ENCODE measurements around the gene WDR86.

The WDR86 gene

DNA sequence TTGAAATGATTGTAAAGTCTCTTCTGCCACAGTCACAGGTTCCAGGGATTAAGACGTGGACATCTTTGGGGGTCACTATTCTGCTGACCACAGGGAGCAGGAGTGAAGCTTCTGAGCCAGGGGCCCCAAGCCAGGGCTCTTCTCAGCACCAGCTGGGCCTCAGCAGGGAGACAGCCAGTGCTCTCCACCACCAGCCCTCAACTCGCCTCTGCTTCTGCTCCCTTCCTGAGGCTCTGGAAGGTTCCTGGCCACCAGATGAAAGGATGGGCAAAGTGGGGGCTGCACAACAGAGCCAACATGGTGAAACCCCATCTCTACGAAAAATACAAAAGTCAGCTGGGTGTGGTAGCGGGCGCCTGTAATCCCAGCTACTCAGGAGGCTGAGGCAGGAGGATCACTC is 41.3 kb upstream of the WDR86 start:
- no peak overlapping the region for H3K4me3 Mint-ChIP-seq
- H3K36me3 Mint-ChIP-seq (ENCODE audit: low read depth): no peaks in the 10 kb centered on the region
- no peak for TF ChIP-seq CTCF (IDR thresholded peaks at IDR 0.05; ENCODE audit: unreplicated experiment in 3 of 3)
- peaks cover 13% of the 10 kb centered on the region for H3K27me3 Mint-ChIP-seq (ENCODE audit: low read depth)
- peaks cover 17% of the 10 kb centered on the region for H3K4me1 Mint-ChIP-seq
- no peaks in the 10 kb centered on the region for H3K9me3 Mint-ChIP-seq
- H3K27ac Mint-ChIP-seq: peak overlapping the region; percentile 2 to 10 (median 4)

GRCh38 chr7:151449990-151450389 is 40.2 kb upstream of the WDR86 start:
- peaks cover 14% of the 10 kb centered on the region for H3K4me1 Mint-ChIP-seq
- no peaks in the 10 kb centered on the region for H3K9me3 Mint-ChIP-seq
- no peak overlapping the region for H3K4me3 Mint-ChIP-seq
- H3K36me3 Mint-ChIP-seq (ENCODE audit: low read depth): no peaks in the 10 kb centered on the region
- peaks cover 13% of the 10 kb centered on the region for H3K27me3 Mint-ChIP-seq (ENCODE audit: low read depth)
- no peak for TF ChIP-seq CTCF (IDR thresholded peaks at IDR 0.05; ENCODE audit: unreplicated experiment in 3 of 3)
- H3K27ac Mint-ChIP-seq: no peak overlapping the region

DNA sequence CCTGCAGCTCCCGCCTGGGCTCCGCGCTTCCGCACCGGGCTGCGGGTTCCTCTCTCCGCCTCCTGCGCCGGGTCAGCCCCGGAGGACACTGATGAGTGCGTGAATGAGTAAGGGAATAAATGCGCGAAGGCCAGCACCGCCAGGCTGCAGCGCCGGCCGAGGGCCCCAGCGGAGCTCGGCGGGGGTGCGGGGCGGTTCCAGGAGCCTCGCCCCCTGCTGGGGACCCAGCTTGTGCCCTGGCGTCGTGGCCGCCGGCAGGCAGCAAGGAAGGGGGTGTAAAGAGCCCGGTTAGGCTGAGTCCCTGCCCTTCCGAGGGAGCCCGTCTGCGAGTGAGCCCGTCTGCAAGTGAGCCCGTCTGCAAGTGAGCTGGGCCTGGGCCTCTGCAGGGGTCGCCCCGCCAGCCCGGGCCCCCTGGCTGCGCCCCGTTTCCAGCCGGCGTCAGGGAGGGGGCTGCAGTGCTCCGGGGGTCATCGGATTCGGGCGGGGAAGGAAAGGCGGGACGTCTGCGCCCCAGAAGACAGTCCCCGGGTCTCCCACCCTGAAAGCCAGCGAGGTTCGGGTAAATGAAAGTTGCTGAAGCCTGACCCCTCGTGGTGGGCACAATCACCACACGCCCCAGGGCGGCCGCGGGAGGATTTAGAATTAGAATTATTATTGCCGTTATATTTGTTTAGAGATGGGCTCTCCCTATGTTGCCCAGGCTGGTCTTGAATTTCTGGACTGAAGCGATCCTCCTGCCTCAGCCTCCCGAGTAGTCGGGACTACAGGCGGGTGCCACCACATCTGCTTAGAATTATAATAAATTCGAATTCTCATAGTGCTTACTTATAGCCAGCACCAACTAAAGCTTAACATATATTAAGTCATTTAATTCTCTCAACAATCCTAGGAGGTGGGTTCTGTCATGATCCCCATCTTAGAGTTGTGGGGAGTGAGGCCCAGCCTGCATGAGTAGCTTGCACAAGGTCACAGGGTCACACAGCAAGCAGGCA is 38.7 kb upstream of the WDR86 start:
- peaks cover 17% of the 10 kb centered on the region for H3K4me1 Mint-ChIP-seq
- peaks cover 13% of the 10 kb centered on the region for H3K27me3 Mint-ChIP-seq (ENCODE audit: low read depth)
- H3K9me3 Mint-ChIP-seq: no peaks in the 10 kb centered on the region
- H3K27ac Mint-ChIP-seq: no peak overlapping the region
- H3K4me3 Mint-ChIP-seq: peak overlapping the region; percentile 58 to 74 (median 65)
- peak; percentile 87 to 90 (median 89) for TF ChIP-seq CTCF (IDR thresholded peaks at IDR 0.05; ENCODE audit: unreplicated experiment in 3 of 3)
- no peaks in the 10 kb centered on the region for H3K36me3 Mint-ChIP-seq (ENCODE audit: low read depth)

- H3K27ac Mint-ChIP-seq: no peak overlapping the region
- no peaks in the 10 kb centered on the region for H3K9me3 Mint-ChIP-seq
- H3K4me3 Mint-ChIP-seq: peak overlapping the region; percentile 60 to 75 (median 65)
- H3K4me1 Mint-ChIP-seq: peaks cover 22% of the 10 kb centered on the region
- no peaks in the 10 kb centered on the region for H3K36me3 Mint-ChIP-seq (ENCODE audit: low read depth)
- H3K27me3 Mint-ChIP-seq (ENCODE audit: low read depth): peaks cover 13% of the 10 kb centered on the region
- TF ChIP-seq CTCF (IDR thresholded peaks at IDR 0.05; ENCODE audit: unreplicated experiment in 3 of 3): no peak
Observed at GRCh38 chr7:151447901-151448260, 38.0 kb upstream of the WDR86 start.

GRCh38 chr7:151447312-151447711 is 37.5 kb upstream of the WDR86 start:
- no peaks in the 10 kb centered on the region for H3K36me3 Mint-ChIP-seq (ENCODE audit: low read depth)
- no peak overlapping the region for H3K4me3 Mint-ChIP-seq
- H3K27ac Mint-ChIP-seq: no peak overlapping the region
- H3K9me3 Mint-ChIP-seq: no peaks in the 10 kb centered on the region
- H3K27me3 Mint-ChIP-seq (ENCODE audit: low read depth): peaks cover 8% of the 10 kb centered on the region
- peaks cover 21% of the 10 kb centered on the region for H3K4me1 Mint-ChIP-seq
- no peak for TF ChIP-seq CTCF (IDR thresholded peaks at IDR 0.05; ENCODE audit: unreplicated experiment in 3 of 3)

- Mint-ChIP-seq H3K9me3 (no peaks in the 10 kb centered on the region), H3K27me3 (ENCODE audit: low read depth) (peaks cover 6% of the 10 kb centered on the region), H3K4me1 (peaks cover 29% of the 10 kb centered on the region), H3K36me3 (ENCODE audit: low read depth) (no peaks in the 10 kb centered on the region), H3K27ac (peak overlapping the region in 1 of 3 experiments; percentile 36), H3K4me3 (no peak overlapping the region)
- TF ChIP-seq CTCF (IDR thresholded peaks at IDR 0.05; ENCODE audit: unreplicated experiment in 3 of 3): no peak
Observed at GRCh38 chr7:151446412-151446811, 36.6 kb upstream of the WDR86 start.

Measured in nephron (organoid).